D721Med (cell line): Measurements from ENCODE around the gene ST8SIA4.

Source experiments
- DNase-seq: peaks from one replicate; pipeline ENCODE4 v3.0.0; 2011; ENCODE audit warnings: low spot score; ENCODE audit not compliant: insufficient read length
- FAIRE-seq: peaks from 2 replicates; lab custom pipeline; 2011; peaks lifted over from hg19 to GRCh38; lab: Jason Lieb, UNC
- TF ChIP-seq, protein P1 (sequence below): IDR thresholded peaks from 2 replicates; pipeline ENCODE4 v1.5.1; 2012; ENCODE audit warnings: mild to moderate bottlenecking, control low read depth; ENCODE audit not compliant: insufficient read depth; ENCODE audit errors: missing control alignments

Gene ST8SIA4

GRCh38 chr5:100762108-100762507, 141.0 kb downstream of the ST8SIA4 start:
- TF ChIP-seq, protein P1, sequence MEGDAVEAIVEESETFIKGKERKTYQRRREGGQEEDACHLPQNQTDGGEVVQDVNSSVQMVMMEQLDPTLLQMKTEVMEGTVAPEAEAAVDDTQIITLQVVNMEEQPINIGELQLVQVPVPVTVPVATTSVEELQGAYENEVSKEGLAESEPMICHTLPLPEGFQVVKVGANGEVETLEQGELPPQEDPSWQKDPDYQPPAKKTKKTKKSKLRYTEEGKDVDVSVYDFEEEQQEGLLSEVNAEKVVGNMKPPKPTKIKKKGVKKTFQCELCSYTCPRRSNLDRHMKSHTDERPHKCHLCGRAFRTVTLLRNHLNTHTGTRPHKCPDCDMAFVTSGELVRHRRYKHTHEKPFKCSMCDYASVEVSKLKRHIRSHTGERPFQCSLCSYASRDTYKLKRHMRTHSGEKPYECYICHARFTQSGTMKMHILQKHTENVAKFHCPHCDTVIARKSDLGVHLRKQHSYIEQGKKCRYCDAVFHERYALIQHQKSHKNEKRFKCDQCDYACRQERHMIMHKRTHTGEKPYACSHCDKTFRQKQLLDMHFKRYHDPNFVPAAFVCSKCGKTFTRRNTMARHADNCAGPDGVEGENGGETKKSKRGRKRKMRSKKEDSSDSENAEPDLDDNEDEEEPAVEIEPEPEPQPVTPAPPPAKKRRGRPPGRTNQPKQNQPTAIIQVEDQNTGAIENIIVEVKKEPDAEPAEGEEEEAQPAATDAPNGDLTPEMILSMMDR: no peak
- FAIRE-seq (no peak), DNase-seq (no peak)

GRCh38 chr5:100761192-100761591, 141.9 kb downstream of the ST8SIA4 start:
- FAIRE-seq (no peak), DNase-seq (no peak)
- TF ChIP-seq, protein P1: no peak

GRCh38 chr5:100760688-100761087, 142.4 kb downstream of the ST8SIA4 start:
- DNase-seq (no peak), FAIRE-seq (no peak)
- TF ChIP-seq, protein P1: no peak

DNA sequence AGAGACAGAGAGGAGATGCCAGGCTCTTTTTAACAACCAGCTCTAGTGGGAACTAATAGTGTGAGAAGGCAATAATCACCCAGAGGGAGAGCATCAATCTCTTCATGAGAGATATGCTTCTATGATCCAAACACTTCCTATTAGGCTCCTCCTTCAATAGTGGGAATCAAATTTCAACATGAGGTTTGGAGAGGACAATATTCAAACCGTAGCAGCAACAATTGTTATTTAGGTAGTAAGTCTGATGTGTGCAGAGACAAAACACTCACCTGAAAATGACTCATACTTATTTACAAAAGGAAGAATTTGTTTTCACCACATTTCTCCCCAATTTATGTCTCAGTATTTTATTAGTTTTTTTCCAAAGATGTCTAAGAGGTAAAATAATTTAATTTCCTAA, 144.3 kb downstream of the ST8SIA4 start:
- TF ChIP-seq, protein P1: no peak
- no peak for DNase-seq
- FAIRE-seq: no peak

DNA sequence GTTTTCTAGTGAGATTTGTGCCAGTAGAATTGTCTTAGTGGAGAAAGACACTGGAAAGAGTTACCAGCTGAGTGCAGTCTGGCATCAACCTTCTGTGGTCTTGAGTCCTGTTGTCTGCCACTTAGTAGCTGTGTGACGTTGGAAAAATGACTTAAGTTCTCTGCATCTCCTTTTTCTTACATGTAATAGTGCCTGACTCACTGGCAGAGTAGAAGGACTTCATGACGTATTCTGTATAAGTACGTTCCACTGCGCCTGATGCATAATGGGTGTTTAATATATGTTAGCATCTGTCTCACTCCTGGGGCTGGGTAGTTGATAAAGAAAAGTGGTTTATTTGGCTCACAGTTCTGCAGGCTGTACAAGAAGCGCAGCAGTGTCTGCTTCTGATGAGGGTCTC, 144.8 kb downstream of the ST8SIA4 start:
- DNase-seq (no peak), FAIRE-seq (no peak)
- TF ChIP-seq, protein P1: no peak

DNA sequence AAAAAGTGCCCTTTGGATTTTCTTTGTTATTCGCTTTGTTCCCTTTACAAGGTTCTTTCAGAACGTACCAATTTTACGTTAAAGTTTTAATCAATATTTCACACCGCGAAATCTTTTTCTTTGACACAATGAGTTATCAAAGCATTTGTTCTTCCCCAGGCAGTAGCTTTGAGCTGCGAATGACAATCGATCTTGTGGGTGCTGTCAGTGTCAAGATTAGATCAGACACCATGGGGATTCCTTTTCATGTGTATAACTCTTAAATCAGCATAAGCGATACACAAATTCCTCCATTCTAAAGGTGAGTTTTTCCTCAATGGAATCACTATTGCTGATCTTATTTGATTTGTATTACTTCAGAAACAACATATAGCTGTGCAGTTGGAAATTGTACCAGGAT, 145.5 kb downstream of the ST8SIA4 start:
- FAIRE-seq: no peak
- no peak for DNase-seq
- TF ChIP-seq, protein P1: no peak
